A549 (cell line): Measurements from ENCODE around the gene SCYL1. TPM values are rescaled to one million over a fixed set of nuclear protein-coding genes. Genes with fewer than 3 reads are reported as not detected.
A peak's percentile ranks its signal among the peaks of the same experiment; 100 is the strongest.

Source experiments
- ATAC-seq, 2 experiments: fragments of 200-7000 bp in 1 of 2; fragments of >200 bp in 1 of 2; cut with Nextera tagmentation in 1 of 2; cut with Tn5 transposase in 1 of 2; 3 replicates each; pipeline versions ENCODE4 v1.8.0 to v1.9.1; 2018 to 2020; ENCODE audit warnings: mild to moderate bottlenecking in 1 of 2, moderate library complexity in 1 of 2
- CTCF ChIA-PET: fragments of 300-600 bp; sonication (Branson Sonifier 250); formaldehyde crosslinking; extraction: SDS; loops from one replicate; lab custom pipeline; 2021; ENCODE audit warnings: antibody characterized with exemption, inconsistent platforms; lab: Yijun Ruan, JAX
- POLR2A ChIA-PET: fragments of 350-600 bp; formaldehyde crosslinking; extraction: SDS; loops from one replicate; lab custom pipeline; 2021; ENCODE audit warnings: antibody characterized with exemption, inconsistent platforms; lab: Yijun Ruan, JAX
- DNase-seq, 2 experiments: peaks; one replicate each; pipeline versions ENCODE4 v3.0.0 to v3.0.0-alpha.2; 2011 to 2016; ENCODE audit warnings: low read depth in 1 of 2, low spot score in 1 of 2
- FAIRE-seq: peaks from 2 replicates; lab custom pipeline; 2011; peaks lifted over from hg19 to GRCh38; lab: Jason Lieb, UNC
- H3K27ac ChIP-seq, 2 experiments: fragments of >200 bp; sonication (Bioruptor Twin); formaldehyde crosslinking; 3 replicates each; pipeline ENCODE4 v1.5.1; 2016 to 2017
- H3K4me1 ChIP-seq: fragments of >200 bp; sonication (Bioruptor Twin); formaldehyde crosslinking; 3 replicates; pipeline ENCODE4 v1.6.1; 2016
- H3K4me2 ChIP-seq: fragments of >200 bp; sonication (Bioruptor Twin); formaldehyde crosslinking; 3 replicates; pipeline ENCODE4 v1.6.1; 2016
- H3K4me3 ChIP-seq: fragments of >200 bp; sonication (Bioruptor Twin); formaldehyde crosslinking; 3 replicates; pipeline ENCODE4 v1.5.1; 2016
- H3K9me3 ChIP-seq: fragments of >200 bp; sonication (Bioruptor Twin); formaldehyde crosslinking; 3 replicates; pipeline ENCODE4 v1.6.1; 2016
- BHLHE40 ChIP-seq: IDR thresholded peaks from 2 replicates; pipeline ENCODE4 v1.6.1; 2012; ENCODE audit warnings: low read depth, low read length, inconsistent platforms
- CBX2 ChIP-seq: fragments of 200-600 bp; sonication (generic); IDR thresholded peaks from 2 replicates; pipeline ENCODE4 v1.6.1; 2016; ENCODE audit warnings: low read depth, mild to moderate bottlenecking, borderline replicate concordance
- CBX8 ChIP-seq: fragments of 200-600 bp; sonication (generic); IDR thresholded peaks from 2 replicates; pipeline ENCODE4 v1.6.1; 2016
- CEBPB ChIP-seq, 2 experiments: fragments of >200 bp in 1 of 2; sonication (Bioruptor Twin) in 1 of 2; formaldehyde crosslinking in 1 of 2; IDR thresholded peaks; 2 replicates each; pipeline ENCODE4 v1.6.1; 2012 to 2016
- CHD2 ChIP-seq: fragments of 150-350 bp; IDR thresholded peaks from 2 replicates; pipeline ENCODE4 v1.6.1; 2014; ENCODE audit warnings: low read length; ENCODE audit not compliant: partially characterized antibody
- CHD4 ChIP-seq: fragments of 200-600 bp; sonication (generic); IDR thresholded peaks from 2 replicates; pipeline ENCODE4 v1.6.1; 2016; ENCODE audit warnings: antibody characterized with exemption, mild to moderate bottlenecking, borderline replicate concordance
- EHF ChIP-seq: fragments of 250-450 bp; sonication (Bioruptor Pico); IDR thresholded peaks from 2 replicates; pipeline ENCODE4 v1.5.0; 2020; ENCODE audit warnings: mild to moderate bottlenecking
- EP300 ChIP-seq, 2 experiments: fragments of >200 bp; sonication (Bioruptor Twin); formaldehyde crosslinking; IDR thresholded peaks; 2 replicates in 1 of 2; 3 replicates in 1 of 2; pipeline ENCODE4 v1.6.1; 2016 to 2017
- FOSL2 ChIP-seq, 2 experiments: fragments of 450-650 bp in 1 of 2; fragments of >200 bp in 1 of 2; sonication (Bioruptor Twin) in 1 of 2; formaldehyde crosslinking; IDR thresholded peaks; 2 replicates each; pipeline versions ENCODE4 v1.5.0 to v1.6.1; 2016 to 2020; ENCODE audit warnings: mild to moderate bottlenecking in 1 of 2, moderate library complexity in 1 of 2
- KDM1A ChIP-seq: fragments of 200-600 bp; sonication (generic); IDR thresholded peaks from 2 replicates; pipeline ENCODE4 v1.6.1; 2016; ENCODE audit warnings: low read depth, mild to moderate bottlenecking
- KDM5A ChIP-seq: fragments of 200-600 bp; sonication (generic); IDR thresholded peaks from 2 replicates; pipeline ENCODE4 v1.6.1; 2016; ENCODE audit warnings: antibody characterized with exemption, mild to moderate bottlenecking
- MAZ ChIP-seq: fragments of 150-350 bp; IDR thresholded peaks from 2 replicates; pipeline ENCODE4 v1.6.1; 2014; ENCODE audit warnings: antibody characterized with exemption, low read depth, low read length, borderline replicate concordance
- PHF8 ChIP-seq: fragments of 200-600 bp; sonication (generic); IDR thresholded peaks from 2 replicates; pipeline ENCODE4 v1.6.1; 2016; ENCODE audit warnings: low read depth, mild to moderate bottlenecking, antibody characterized with exemption, moderate library complexity, borderline replicate concordance
- POLR2AphosphoS2 ChIP-seq: conservative IDR thresholded peaks from 2 replicates; pipeline ENCODE4 v1.6.1; 2012; ENCODE audit warnings: low read length, improper control_type of control experiment, inconsistent platforms
- RAD21 ChIP-seq, 2 experiments: fragments of >200 bp in 1 of 2; sonication (Bioruptor Twin) in 1 of 2; formaldehyde crosslinking in 1 of 2; IDR thresholded peaks in 1 of 2; conservative IDR thresholded peaks in 1 of 2; 2 replicates in 1 of 2; 3 replicates in 1 of 2; pipeline ENCODE4 v1.6.1; 2012 to 2018; ENCODE audit warnings: inconsistent platforms in 1 of 2
- RCOR1 ChIP-seq: fragments of 150-350 bp; IDR thresholded peaks from 2 replicates; pipeline ENCODE4 v1.6.1; 2014; ENCODE audit warnings: antibody characterized with exemption, low read length, low read depth
- TFCP2L1 ChIP-seq: fragments of 250-450 bp; sonication (Bioruptor Pico); IDR thresholded peaks from 2 replicates; pipeline ENCODE4 v1.5.0; 2021; ENCODE audit warnings: mild to moderate bottlenecking
- ZFP36 ChIP-seq: fragments of 450-650 bp; IDR thresholded peaks from 2 replicates; pipeline ENCODE4 v1.6.1; 2014; ENCODE audit warnings: borderline replicate concordance; ENCODE audit not compliant: partially characterized antibody
- ZNF302 ChIP-seq: fragments of 250-450 bp; sonication (Bioruptor Pico); IDR thresholded peaks from 2 replicates; pipeline ENCODE4 v1.9.0; 2021; ENCODE audit warnings: inconsistent platforms, mild to moderate bottlenecking, moderate library complexity
- ZSCAN20 ChIP-seq: fragments of 250-450 bp; sonication (Bioruptor Pico); IDR thresholded peaks from 2 replicates; pipeline ENCODE4 v1.8.0; 2022; ENCODE audit warnings: mild to moderate bottlenecking, moderate library complexity
- WGBS: methylation state at CpG from one replicate; pipeline ENCODE4 v1.1.6; 2017; ENCODE audit errors: missing lambda C conversion rate; 5-methylcytosine and 5-hydroxymethylcytosine counted together
- polyA plus RNA-seq, 4 experiments: library from polyadenylated mRNA; depleted of rRNA in 3 of 4; stranded (reverse); fragments of >200 nt; fragmentation: RNase III in 1 of 4; extraction: RNeasy Plus Mini Kit Qiagen cat#74134 plus additional on column Dnase treatment in 1 of 4; gene quantifications; 2 replicates in 3 of 4; 3 replicates in 1 of 4; pipeline ENCODE4 v1.2.3, GENCODE V29; 2011 to 2017
- TF ChIP-seq, protein P1 (sequence below): fragments of >200 bp; sonication (Bioruptor Twin); formaldehyde crosslinking; IDR thresholded peaks from 2 replicates; pipeline ENCODE4 v1.6.1; 2016
- TF ChIP-seq, protein P2 (sequence below): IDR thresholded peaks from 2 replicates; pipeline ENCODE4 v1.6.1; 2012; ENCODE audit warnings: low read depth, borderline replicate concordance

Gene SCYL1
- polyA plus RNA-seq, 2 of the 4 experiments (the other 2 are of a cell fraction) = 30.8 to 46.8 TPM

DNA sequence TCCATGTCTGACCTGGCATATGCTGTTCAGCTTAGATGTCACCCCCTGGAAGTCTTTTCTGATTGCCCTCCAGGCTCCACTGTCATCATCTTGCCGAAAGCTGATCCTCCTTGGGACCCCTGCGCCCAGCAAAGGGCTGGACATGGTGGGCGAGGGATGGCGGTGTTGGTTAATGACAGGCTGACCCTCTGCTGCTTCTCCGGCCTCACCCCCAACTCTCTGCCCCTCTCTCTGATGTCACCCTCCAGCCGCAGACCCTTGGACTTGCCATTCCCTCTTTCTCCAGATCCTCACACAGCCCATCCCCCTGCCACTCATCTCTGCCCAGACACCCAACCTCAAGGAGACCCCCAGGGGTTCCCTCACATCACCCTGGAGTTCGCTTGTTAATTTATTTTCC is 53.3 kb downstream of the SCYL1 start:
- peak overlapping the region; percentile 92 to 98; a peak in 4 of 6 replicates for H3K27ac ChIP-seq
- ATAC-seq (no peak), DNase-seq (no peak), FAIRE-seq (no peak)
- WGBS = 88% methylated on average over 7 of the region's 7 CpGs
- POLR2A ChIA-PET = no interaction called here
- H3K9me3 ChIP-seq = no peaks in the 10 kb centered on the region
- H3K4me2 ChIP-seq = peak overlapping the region; percentile 97
- CTCF ChIA-PET = interaction anchor here (3.7 to 6.6 kb wide), 3 partner anchors 10 to 37 kb away, joined by 26 to 58 read pairs (median 44); partner anchors contain the start of gene KCNK7
- peaks cover 43% of the 10 kb centered on the region for H3K4me1 ChIP-seq
- TF ChIP-seq CHD2 = no peak
- no peak for TF ChIP-seq KDM5A
- TF ChIP-seq TFCP2L1 (CRISPR knock-in tag) = no peak
- no peak for TF ChIP-seq BHLHE40
- no peak for TF ChIP-seq CHD4
- TF ChIP-seq, all 56 proteins: peak for 0
- H3K4me3 ChIP-seq = no peak overlapping the region

DNA sequence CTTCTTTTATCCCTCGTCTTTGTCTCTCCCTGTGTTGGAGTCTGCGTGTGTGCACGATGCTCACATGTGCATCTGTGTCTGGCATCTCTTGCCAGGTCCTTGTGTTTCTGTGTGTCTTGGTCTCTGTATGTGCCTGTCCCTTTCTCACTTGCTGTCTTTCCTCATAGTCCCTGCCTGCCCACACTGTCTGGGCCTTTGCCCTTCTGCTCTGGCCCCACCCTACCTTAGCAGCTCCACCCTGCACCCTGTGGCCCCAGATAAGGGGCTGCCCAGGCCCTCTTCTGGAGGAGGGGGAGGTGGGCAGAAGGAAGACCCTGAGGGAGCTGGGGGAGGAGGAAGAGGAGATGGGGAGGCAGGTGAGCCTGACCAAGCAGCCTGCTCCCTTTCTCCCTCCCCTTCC is 53.8 kb downstream of the SCYL1 start:
- TF ChIP-seq RCOR1 (no peak), ZNF302 (CRISPR knock-in tag) (no peak), EP300 (IDR thresholded peaks at IDR 0.05) (no peak), FOSL2 (IDR thresholded peaks at IDR 0.05) (no peak), FOSL2 (CRISPR knock-in tag; IDR thresholded peaks at IDR 0.05) (no peak), EHF (CRISPR knock-in tag) (no peak), CBX8 (no peak), ZSCAN20 (no peak), RAD21 (conservative IDR thresholded peaks at IDR 0.05 in 1 of 2, IDR thresholded peaks at IDR 0.05 in 1 of 2) (no peak), KDM1A (no peak), CBX2 (no peak), POLR2AphosphoS2 (no peak), MAZ (no peak), KDM5A (no peak), BHLHE40 (no peak), ZFP36 (no peak), PHF8 (no peak)
- TF ChIP-seq, protein P1, sequence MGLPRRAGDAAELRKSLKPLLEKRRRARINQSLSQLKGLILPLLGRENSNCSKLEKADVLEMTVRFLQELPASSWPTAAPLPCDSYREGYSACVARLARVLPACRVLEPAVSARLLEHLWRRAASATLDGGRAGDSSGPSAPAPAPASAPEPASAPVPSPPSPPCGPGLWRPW = no peak
- TF ChIP-seq, protein P2, sequence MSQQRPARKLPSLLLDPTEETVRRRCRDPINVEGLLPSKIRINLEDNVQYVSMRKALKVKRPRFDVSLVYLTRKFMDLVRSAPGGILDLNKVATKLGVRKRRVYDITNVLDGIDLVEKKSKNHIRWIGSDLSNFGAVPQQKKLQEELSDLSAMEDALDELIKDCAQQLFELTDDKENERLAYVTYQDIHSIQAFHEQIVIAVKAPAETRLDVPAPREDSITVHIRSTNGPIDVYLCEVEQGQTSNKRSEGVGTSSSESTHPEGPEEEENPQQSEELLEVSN = no peak
- DNase-seq (no peak), ATAC-seq (no peak), FAIRE-seq (no peak)
- Histone ChIP-seq H3K4me2 (no peak overlapping the region; the same call in 2 of the 3 replicates), H3K9me3 (no peaks in the 10 kb centered on the region), H3K4me3 (no peak overlapping the region), H3K27ac (peak overlapping the region in 1 of 2 experiments; percentile 98; a peak in 2 of 6 replicates), H3K4me1 (peaks cover 38% of the 10 kb centered on the region)
- WGBS = 95% methylated on average over 3 of the region's 3 CpGs
- CTCF ChIA-PET = interaction anchor here (3.7 to 6.6 kb wide), 3 partner anchors 9 to 38 kb away, joined by 26 to 58 read pairs (median 44); partner anchors contain the start of gene KCNK7
- POLR2A ChIA-PET = interaction anchor here (0.5 to 0.6 kb wide), 2 partner anchors 23 to 648 kb away, joined by 3 to 7 read pairs; no protein-coding TSS in a partner anchor

DNA sequence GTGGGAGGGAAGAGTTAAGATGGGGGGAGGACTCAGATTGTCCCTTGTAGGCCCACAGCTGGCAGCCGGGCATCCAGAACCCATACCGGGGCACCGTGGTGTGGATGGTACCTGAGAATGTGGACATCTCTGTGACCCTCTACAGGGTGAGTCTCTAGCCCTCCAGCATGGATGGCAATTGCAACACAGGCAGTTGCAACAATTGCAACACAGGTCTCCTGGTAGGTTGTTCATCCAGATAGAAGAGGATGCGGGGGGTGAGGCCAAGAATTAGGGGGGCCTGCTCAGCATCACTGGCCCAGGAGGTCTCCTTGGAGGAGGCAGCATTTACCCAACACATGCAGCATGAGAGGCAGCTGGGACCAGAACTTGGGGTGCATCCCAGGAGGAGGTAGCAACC is 54.4 kb downstream of the SCYL1 start:
- POLR2A ChIA-PET = interaction anchor here (0.5 kb wide), 1 partner anchor 23 kb away, joined by 7 read pairs; no protein-coding TSS in a partner anchor
- Histone ChIP-seq H3K4me2 (no peak overlapping the region), H3K4me3 (no peak overlapping the region), H3K27ac (no peak overlapping the region; a peak in 1 of 6 replicates), H3K4me1 (peaks cover 34% of the 10 kb centered on the region), H3K9me3 (no peaks in the 10 kb centered on the region)
- ATAC-seq = no peak
- no peak for DNase-seq
- CTCF ChIA-PET = interaction anchor here (5.1 to 6.6 kb wide), 2 partner anchors 9 to 15 kb away, joined by 44 to 58 read pairs; partner anchors contain the start of gene KCNK7
- 87% methylated on average over 4 of the region's 4 CpGs for WGBS
- no peak for TF ChIP-seq KDM5A
- 0 out of 4 replicates have a peak, but pooled peaks of 1 of the 2 experiments have one; percentile 28 for TF ChIP-seq CEBPB (IDR thresholded peaks at IDR 0.05)
- no peak for FAIRE-seq
